SU-DHL-6 (cell line): ENCODE measurements around the gene OVOL1.

Experiments used
- CTCF ChIP-seq: fragments of 200-600 bp; sonication (generic); IDR thresholded peaks from one replicate; pipeline ENCODE4 v1.5.1; 2017; ENCODE audit warnings: antibody characterized with exemption, mild to moderate bottlenecking, low read length, moderate library complexity; ENCODE audit not compliant: insufficient read depth, poor library complexity, severe bottlenecking
- EZH2phosphoT487 ChIP-seq: fragments of 200-600 bp; sonication (generic), shearing (Covaris generic); conservative IDR thresholded peaks from 2 replicates; pipeline ENCODE4 v1.6.1; 2018; ENCODE audit warnings: mild to moderate bottlenecking, antibody characterized with exemption, low read length, moderate library complexity, mixed read lengths

- no peak for TF ChIP-seq CTCF
- no peak for TF ChIP-seq EZH2phosphoT487
Observed at GRCh38 chr11:65742353-65742752, 44.5 kb upstream of the OVOL1 start.
